WTC11 (cell line): ENCODE results near the gene CNGA3. TPM values are rescaled to one million over a fixed set of nuclear protein-coding genes. Genes with fewer than 3 reads are reported as not detected.

Source experiments
- ATAC-seq: fragments of 200-7000 bp; cut with Tn5 transposase; 2 replicates; pipeline ENCODE4 v1.10.0; 2021; ENCODE audit warnings: mild to moderate bottlenecking, moderate library complexity
- CTCF ChIA-PET: fragments of 300-600 bp; sonication (Branson Sonifier 250); formaldehyde crosslinking; loops from one replicate; lab custom pipeline; 2021; ENCODE audit warnings: antibody characterized with exemption; lab: Charles Lee
- POLR2A ChIA-PET: fragments of 350-600 bp; sonication (Branson Sonifier 250); formaldehyde crosslinking; loops from one replicate; lab custom pipeline; 2021; ENCODE audit warnings: antibody characterized with exemption; lab: Charles Lee
- DNase-seq: peaks from one replicate; pipeline ENCODE4 v3.0.0; 2021; ENCODE audit warnings: low spot score
- H3K27ac Mint-ChIP-seq: 2 replicates; pipeline ENCODE4 v1.8.0; 2021; ENCODE audit warnings: mixed read lengths
- H3K27me3 Mint-ChIP-seq: 2 replicates; pipeline ENCODE4 v1.8.0; 2021; ENCODE audit warnings: low read depth, mild to moderate bottlenecking, moderate library complexity, mixed read lengths
- H3K36me3 Mint-ChIP-seq: 2 replicates; pipeline ENCODE4 v1.8.0; 2021; ENCODE audit warnings: mixed read lengths
- H3K4me1 Mint-ChIP-seq: 2 replicates; pipeline ENCODE4 v1.8.0; 2022; ENCODE audit warnings: mixed read lengths
- H3K4me3 Mint-ChIP-seq: 2 replicates; pipeline ENCODE4 v1.8.0; 2021; ENCODE audit warnings: mild to moderate bottlenecking, moderate library complexity, mixed read lengths
- H3K9me3 Mint-ChIP-seq: 2 replicates; pipeline ENCODE4 v1.8.0; 2021; ENCODE audit warnings: mixed read lengths
- EMX1 ChIP-seq: fragments of 250-450 bp; sonication (Bioruptor Pico); IDR thresholded peaks from 2 replicates; pipeline ENCODE4 v1.8.0; 2021; ENCODE audit warnings: mild to moderate bottlenecking
- ETV6 ChIP-seq: sonication (generic); formaldehyde crosslinking; IDR thresholded peaks from 2 replicates; pipeline ENCODE4 v1.8.1; 2022; ENCODE audit warnings: mild to moderate bottlenecking, missing genetic modification reagents
- FOXJ3 ChIP-seq: sonication (generic); formaldehyde crosslinking; IDR thresholded peaks from 2 replicates; pipeline ENCODE4 v1.9.0; 2021; ENCODE audit warnings: missing genetic modification reagents, mild to moderate bottlenecking, borderline replicate concordance
- FOXK1 ChIP-seq: sonication (generic); formaldehyde crosslinking; IDR thresholded peaks from 2 replicates; pipeline ENCODE4 v1.8.0; 2022; ENCODE audit warnings: mild to moderate bottlenecking, moderate library complexity, missing genetic modification reagents
- GABPB1 ChIP-seq: sonication (generic); formaldehyde crosslinking; IDR thresholded peaks from 2 replicates; pipeline ENCODE4 v1.8.1; 2023; ENCODE audit warnings: mild to moderate bottlenecking, missing genetic modification reagents
- GTF2I ChIP-seq: fragments of 250-450 bp; sonication (Bioruptor Pico); conservative IDR thresholded peaks from 2 replicates; pipeline ENCODE4 v1.4.0; 2021; ENCODE audit warnings: mild to moderate bottlenecking
- OVOL2 ChIP-seq: fragments of 250-450 bp; sonication (Bioruptor Pico); IDR thresholded peaks from 2 replicates; pipeline ENCODE4 v1.9.0; 2021; ENCODE audit warnings: mild to moderate bottlenecking, borderline replicate concordance
- TCF7 ChIP-seq: sonication (generic); formaldehyde crosslinking; IDR thresholded peaks from 2 replicates; pipeline ENCODE4 v1.8.0; 2022; ENCODE audit warnings: mild to moderate bottlenecking, low read depth, missing genetic modification reagents, moderate library complexity
- TEAD4 ChIP-seq: sonication (generic); formaldehyde crosslinking; IDR thresholded peaks from 2 replicates; pipeline ENCODE4 v1.8.0; 2022; ENCODE audit warnings: mild to moderate bottlenecking, missing genetic modification reagents
- TP53 ChIP-seq: sonication (generic); formaldehyde crosslinking; IDR thresholded peaks from 2 replicates; pipeline ENCODE4 v1.8.1; 2023; ENCODE audit warnings: mild to moderate bottlenecking, missing genetic modification reagents
- ZBTB21 ChIP-seq: sonication (generic); formaldehyde crosslinking; IDR thresholded peaks from 2 replicates; pipeline ENCODE4 v1.8.1; 2023; ENCODE audit warnings: mild to moderate bottlenecking, missing genetic modification reagents, borderline replicate concordance
- ZNF396 ChIP-seq: fragments of 250-450 bp; sonication (Bioruptor Pico); IDR thresholded peaks from 2 replicates; pipeline ENCODE4 v1.8.0; 2021; ENCODE audit warnings: mild to moderate bottlenecking, moderate library complexity, borderline replicate concordance
- ZNF423 ChIP-seq: fragments of 250-450 bp; sonication (Bioruptor Pico); IDR thresholded peaks from 2 replicates; pipeline ENCODE4 v2.1.2; 2022; ENCODE audit warnings: mild to moderate bottlenecking, moderate library complexity
- ZNF671 ChIP-seq: fragments of 250-450 bp; sonication (Bioruptor Pico); IDR thresholded peaks from 2 replicates; pipeline ENCODE4 v1.8.0; 2021; ENCODE audit warnings: mild to moderate bottlenecking
- total RNA-seq: library from RNA; stranded (reverse); gene quantifications from 3 replicates; pipeline ENCODE4 v1.2.3, GENCODE V29; 2021
- TF ChIP-seq, protein P1 (sequence below): sonication (generic); formaldehyde crosslinking; IDR thresholded peaks from 2 replicates; pipeline ENCODE4 v1.8.0; 2023; ENCODE audit warnings: missing genetic modification reagents
- TF ChIP-seq, protein P2 (sequence below): sonication (generic); formaldehyde crosslinking; IDR thresholded peaks from 2 replicates; pipeline ENCODE4 v1.8.0; 2023; ENCODE audit warnings: missing genetic modification reagents, mild to moderate bottlenecking, borderline replicate concordance
- TF ChIP-seq, protein P3 (sequence below): sonication (generic); formaldehyde crosslinking; IDR thresholded peaks from 2 replicates; pipeline ENCODE4 v1.8.0; 2022; ENCODE audit warnings: mild to moderate bottlenecking, missing genetic modification reagents
- TF ChIP-seq, protein P4 (sequence below): sonication (generic); formaldehyde crosslinking; IDR thresholded peaks from 2 replicates; pipeline ENCODE4 v1.8.1; 2022; ENCODE audit warnings: low read depth, missing genetic modification reagents, borderline replicate concordance
- TF ChIP-seq, protein P5 (sequence below): sonication (generic); formaldehyde crosslinking; IDR thresholded peaks from 2 replicates; pipeline ENCODE4 v1.8.1; 2022; ENCODE audit warnings: mild to moderate bottlenecking, missing genetic modification reagents, moderate library complexity, borderline replicate concordance
- TF ChIP-seq, protein P6 (sequence below): sonication (generic); formaldehyde crosslinking; conservative IDR thresholded peaks from 2 replicates; pipeline ENCODE4 v1.8.1; 2022; ENCODE audit warnings: mild to moderate bottlenecking, missing genetic modification reagents

The CNGA3 gene
- total RNA-seq, 1 experiment from 2014 or later = not detected

DNA sequence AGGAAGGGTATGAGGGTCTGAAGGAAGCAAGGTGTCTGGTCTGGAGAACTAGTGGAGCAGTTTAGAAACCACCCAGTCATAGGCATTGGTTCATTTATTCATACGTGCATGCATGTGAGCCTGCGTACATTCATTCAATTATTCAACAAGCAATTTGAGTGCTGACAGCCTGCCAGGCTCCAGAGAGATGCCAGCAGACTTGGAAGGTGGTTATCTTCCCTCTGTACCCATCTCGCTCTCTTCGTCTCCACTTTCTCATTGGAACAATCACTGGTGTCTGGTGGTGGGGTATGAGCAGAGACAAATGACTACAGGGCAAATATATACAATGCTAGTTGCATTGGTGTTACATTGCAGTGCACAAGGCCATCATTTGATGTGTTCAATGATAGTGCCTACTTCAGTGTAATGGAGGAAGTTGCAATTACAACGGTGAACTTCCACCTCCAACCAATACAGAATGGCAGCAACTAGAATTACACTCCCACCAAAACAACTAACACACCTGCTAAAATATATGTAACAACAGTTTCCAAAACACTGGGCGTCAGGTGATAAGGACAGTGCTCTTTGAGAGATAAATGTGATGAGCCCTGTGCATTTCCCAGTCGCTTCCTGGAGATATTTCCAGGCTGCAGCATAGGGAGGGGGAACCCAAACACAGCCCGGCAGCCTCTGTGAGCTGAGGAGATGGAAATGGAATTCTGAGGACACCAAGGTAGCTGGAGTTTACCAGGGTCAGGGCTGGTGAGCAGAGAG, 32.6 kb upstream of the CNGA3 start:
- DNase-seq (no peak), ATAC-seq (no peak)
- Mint-ChIP-seq H3K27me3 (0 out of 2 replicates have a peak, but pooled peaks cover 2% of the 10 kb centered on the region), H3K9me3 (peaks cover 12% of the 10 kb centered on the region), H3K4me1 (peaks cover 31% of the 10 kb centered on the region), H3K27ac (no peak overlapping the region), H3K4me3 (no peak overlapping the region), H3K36me3 (peaks cover 5% of the 10 kb centered on the region)
- POLR2A ChIA-PET = no interaction called here
- CTCF ChIA-PET = no interaction called here
- no peak for TF ChIP-seq ZBTB21 (CRISPR knock-in tag)
- TF ChIP-seq, protein P1, sequence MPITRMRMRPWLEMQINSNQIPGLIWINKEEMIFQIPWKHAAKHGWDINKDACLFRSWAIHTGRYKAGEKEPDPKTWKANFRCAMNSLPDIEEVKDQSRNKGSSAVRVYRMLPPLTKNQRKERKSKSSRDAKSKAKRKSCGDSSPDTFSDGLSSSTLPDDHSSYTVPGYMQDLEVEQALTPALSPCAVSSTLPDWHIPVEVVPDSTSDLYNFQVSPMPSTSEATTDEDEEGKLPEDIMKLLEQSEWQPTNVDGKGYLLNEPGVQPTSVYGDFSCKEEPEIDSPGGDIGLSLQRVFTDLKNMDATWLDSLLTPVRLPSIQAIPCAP (CRISPR knock-in tag) = no peak
- TF ChIP-seq, protein P2, sequence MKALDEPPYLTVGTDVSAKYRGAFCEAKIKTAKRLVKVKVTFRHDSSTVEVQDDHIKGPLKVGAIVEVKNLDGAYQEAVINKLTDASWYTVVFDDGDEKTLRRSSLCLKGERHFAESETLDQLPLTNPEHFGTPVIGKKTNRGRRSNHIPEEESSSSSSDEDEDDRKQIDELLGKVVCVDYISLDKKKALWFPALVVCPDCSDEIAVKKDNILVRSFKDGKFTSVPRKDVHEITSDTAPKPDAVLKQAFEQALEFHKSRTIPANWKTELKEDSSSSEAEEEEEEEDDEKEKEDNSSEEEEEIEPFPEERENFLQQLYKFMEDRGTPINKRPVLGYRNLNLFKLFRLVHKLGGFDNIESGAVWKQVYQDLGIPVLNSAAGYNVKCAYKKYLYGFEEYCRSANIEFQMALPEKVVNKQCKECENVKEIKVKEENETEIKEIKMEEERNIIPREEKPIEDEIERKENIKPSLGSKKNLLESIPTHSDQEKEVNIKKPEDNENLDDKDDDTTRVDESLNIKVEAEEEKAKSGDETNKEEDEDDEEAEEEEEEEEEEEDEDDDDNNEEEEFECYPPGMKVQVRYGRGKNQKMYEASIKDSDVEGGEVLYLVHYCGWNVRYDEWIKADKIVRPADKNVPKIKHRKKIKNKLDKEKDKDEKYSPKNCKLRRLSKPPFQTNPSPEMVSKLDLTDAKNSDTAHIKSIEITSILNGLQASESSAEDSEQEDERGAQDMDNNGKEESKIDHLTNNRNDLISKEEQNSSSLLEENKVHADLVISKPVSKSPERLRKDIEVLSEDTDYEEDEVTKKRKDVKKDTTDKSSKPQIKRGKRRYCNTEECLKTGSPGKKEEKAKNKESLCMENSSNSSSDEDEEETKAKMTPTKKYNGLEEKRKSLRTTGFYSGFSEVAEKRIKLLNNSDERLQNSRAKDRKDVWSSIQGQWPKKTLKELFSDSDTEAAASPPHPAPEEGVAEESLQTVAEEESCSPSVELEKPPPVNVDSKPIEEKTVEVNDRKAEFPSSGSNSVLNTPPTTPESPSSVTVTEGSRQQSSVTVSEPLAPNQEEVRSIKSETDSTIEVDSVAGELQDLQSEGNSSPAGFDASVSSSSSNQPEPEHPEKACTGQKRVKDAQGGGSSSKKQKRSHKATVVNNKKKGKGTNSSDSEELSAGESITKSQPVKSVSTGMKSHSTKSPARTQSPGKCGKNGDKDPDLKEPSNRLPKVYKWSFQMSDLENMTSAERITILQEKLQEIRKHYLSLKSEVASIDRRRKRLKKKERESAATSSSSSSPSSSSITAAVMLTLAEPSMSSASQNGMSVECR (CRISPR knock-in tag) = no peak
- no peak for TF ChIP-seq TCF7 (CRISPR knock-in tag)
- TF ChIP-seq OVOL2 = no peak
- no peak for TF ChIP-seq ETV6 (CRISPR knock-in tag)
- TF ChIP-seq, protein P3, sequence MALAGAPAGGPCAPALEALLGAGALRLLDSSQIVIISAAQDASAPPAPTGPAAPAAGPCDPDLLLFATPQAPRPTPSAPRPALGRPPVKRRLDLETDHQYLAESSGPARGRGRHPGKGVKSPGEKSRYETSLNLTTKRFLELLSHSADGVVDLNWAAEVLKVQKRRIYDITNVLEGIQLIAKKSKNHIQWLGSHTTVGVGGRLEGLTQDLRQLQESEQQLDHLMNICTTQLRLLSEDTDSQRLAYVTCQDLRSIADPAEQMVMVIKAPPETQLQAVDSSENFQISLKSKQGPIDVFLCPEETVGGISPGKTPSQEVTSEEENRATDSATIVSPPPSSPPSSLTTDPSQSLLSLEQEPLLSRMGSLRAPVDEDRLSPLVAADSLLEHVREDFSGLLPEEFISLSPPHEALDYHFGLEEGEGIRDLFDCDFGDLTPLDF (CRISPR knock-in tag) = no peak
- no peak for TF ChIP-seq TP53
- no peak for TF ChIP-seq GABPB1
- no peak for TF ChIP-seq ZNF396 (CRISPR knock-in tag)
- no peak for TF ChIP-seq FOXK1 (CRISPR knock-in tag)
- TF ChIP-seq ZNF671 (CRISPR knock-in tag) = no peak
- no peak for TF ChIP-seq FOXJ3 (CRISPR knock-in tag)
- TF ChIP-seq, protein P4, sequence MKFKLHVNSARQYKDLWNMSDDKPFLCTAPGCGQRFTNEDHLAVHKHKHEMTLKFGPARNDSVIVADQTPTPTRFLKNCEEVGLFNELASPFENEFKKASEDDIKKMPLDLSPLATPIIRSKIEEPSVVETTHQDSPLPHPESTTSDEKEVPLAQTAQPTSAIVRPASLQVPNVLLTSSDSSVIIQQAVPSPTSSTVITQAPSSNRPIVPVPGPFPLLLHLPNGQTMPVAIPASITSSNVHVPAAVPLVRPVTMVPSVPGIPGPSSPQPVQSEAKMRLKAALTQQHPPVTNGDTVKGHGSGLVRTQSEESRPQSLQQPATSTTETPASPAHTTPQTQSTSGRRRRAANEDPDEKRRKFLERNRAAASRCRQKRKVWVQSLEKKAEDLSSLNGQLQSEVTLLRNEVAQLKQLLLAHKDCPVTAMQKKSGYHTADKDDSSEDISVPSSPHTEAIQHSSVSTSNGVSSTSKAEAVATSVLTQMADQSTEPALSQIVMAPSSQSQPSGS = no peak
- TF ChIP-seq, protein P5, sequence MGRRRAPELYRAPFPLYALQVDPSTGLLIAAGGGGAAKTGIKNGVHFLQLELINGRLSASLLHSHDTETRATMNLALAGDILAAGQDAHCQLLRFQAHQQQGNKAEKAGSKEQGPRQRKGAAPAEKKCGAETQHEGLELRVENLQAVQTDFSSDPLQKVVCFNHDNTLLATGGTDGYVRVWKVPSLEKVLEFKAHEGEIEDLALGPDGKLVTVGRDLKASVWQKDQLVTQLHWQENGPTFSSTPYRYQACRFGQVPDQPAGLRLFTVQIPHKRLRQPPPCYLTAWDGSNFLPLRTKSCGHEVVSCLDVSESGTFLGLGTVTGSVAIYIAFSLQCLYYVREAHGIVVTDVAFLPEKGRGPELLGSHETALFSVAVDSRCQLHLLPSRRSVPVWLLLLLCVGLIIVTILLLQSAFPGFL (CRISPR knock-in tag) = no peak
- no peak for TF ChIP-seq GTF2I
- TF ChIP-seq, protein P6, sequence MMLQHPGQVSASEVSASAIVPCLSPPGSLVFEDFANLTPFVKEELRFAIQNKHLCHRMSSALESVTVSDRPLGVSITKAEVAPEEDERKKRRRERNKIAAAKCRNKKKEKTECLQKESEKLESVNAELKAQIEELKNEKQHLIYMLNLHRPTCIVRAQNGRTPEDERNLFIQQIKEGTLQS (CRISPR knock-in tag) = no peak
- no peak for TF ChIP-seq ZNF423 (CRISPR knock-in tag)
- no peak for TF ChIP-seq EMX1 (CRISPR knock-in tag)
- TF ChIP-seq TEAD4 (CRISPR knock-in tag) = no peak
